ENCODE results near the gene MXRA5. TPM values are rescaled to one million over a fixed set of nuclear protein-coding genes. Genes with fewer than 3 reads are reported as not detected.
A peak's percentile ranks its signal among the peaks of the same experiment; 100 is the strongest.

The MXRA5 gene
- total and polyA plus RNA-seq, 2 of the 13 experiments (the other 11 are each of a cell fraction or from before 2014, with no cell fraction given), result not detected

DNA sequence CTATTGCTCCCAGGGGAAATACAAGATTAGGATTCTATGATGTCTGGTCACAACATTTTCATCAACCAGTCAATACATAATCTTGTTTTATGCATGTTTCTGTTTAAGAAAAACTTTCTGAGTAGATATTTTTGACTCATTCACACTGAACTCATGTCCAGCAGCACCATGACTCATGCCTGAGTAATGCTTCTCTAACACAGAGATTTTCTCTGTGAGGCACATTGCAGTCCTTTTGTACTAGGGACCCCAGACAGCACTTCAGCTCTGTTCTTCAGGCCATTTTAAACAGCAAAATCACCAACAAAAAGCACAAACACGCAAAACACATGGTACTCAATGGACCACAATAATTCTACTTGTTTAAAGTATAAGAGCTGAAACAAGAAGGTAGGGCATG is 83.6 kb downstream of the MXRA5 start:
- ATAC-seq (peak; percentile 59; the same call in 2 of the 3 replicates), DNase-seq (ENCODE audit: low spot score) (peak; percentile 6), FAIRE-seq (no peak)
- H3K36me3 ChIP-seq (replicated peaks in 1 of 2; ENCODE audit: control insufficient read depth in 1 of 2, insufficient read depth in 2 of 2, low read length in 2 of 2), result no peaks in the 10 kb centered on the region
- H3K4me3 ChIP-seq (replicated peaks in 1 of 3; ENCODE audit: insufficient read depth in 1 of 3, low read depth in 2 of 3, low read length in 3 of 3), result no peak overlapping the region
- BruUV-seq (replicated peaks), result no TSS peak
- whole genome bisulfite sequencing (ENCODE audit: low lambda C conversion rate), result no CpG with 5 or more reads among the region's 1 CpG
- no peak overlapping the region for H3K27ac ChIP-seq (ENCODE audit: extremely low read length, insufficient read depth, low read length)
- H3K4me2 ChIP-seq (ENCODE audit: low read depth, low read length), result no peak overlapping the region
- no peaks in the 10 kb centered on the region for H3K79me2 ChIP-seq (ENCODE audit: insufficient read depth, low read length)
- no peaks in the 10 kb centered on the region for H3K9me3 ChIP-seq (ENCODE audit: low read length)
- H3K4me1 ChIP-seq (ENCODE audit: insufficient read depth, low read length), result no peaks in the 10 kb centered on the region
- CTCF ChIA-PET (ENCODE audit: low intra/inter-chr PET ratio, low total read pairs), result no interaction called here
- intact Hi-C loops (cut with micrococcal nuclease; ENCODE audit: unreplicated experiment), result no loop called here
- no peaks in the 10 kb centered on the region; a peak in 1 of 5 replicates for H3K27me3 ChIP-seq (ENCODE audit: control insufficient read depth in 1 of 2, insufficient read depth in 2 of 2, low read length in 2 of 2)
- H3K9ac ChIP-seq (ENCODE audit: insufficient read depth, low read depth, low read length), result no peak overlapping the region
- TF ChIP-seq TBX2 (CRISPR knock-in tag; IDR thresholded peaks at IDR 0.05; ENCODE audit: borderline replicate concordance) (no peak), FOSL2 (CRISPR knock-in tag; IDR thresholded peaks at IDR 0.05) (peak; percentile 58)
- in situ Hi-C loops (cut with HindIII; ENCODE audit: extremely low pct_ligation_motif_present, low pct_unique_long_range_greater_than_20kb), result no loop called here
- no peaks in the 10 kb centered on the region for H4K20me1 ChIP-seq (ENCODE audit: insufficient read depth, low read length)
- no peak overlapping the region for H2AFZ ChIP-seq (ENCODE audit: low read length)
- POLR2A ChIA-PET, result no interaction called here
